Stomach (tissue), 9 donors: ENCODE data around the gene PDGFRB. TPM values are rescaled to one million over a fixed set of nuclear protein-coding genes. Genes with fewer than 3 reads are reported as not detected.

Experiments used
- DNase-seq, 2 donors: peaks; one replicate each; pipeline versions ENCODE4 v3.0.0 to v3.0.0-alpha.2; 2013 to 2019
- H3K27ac ChIP-seq, 5 donors: fragments of 200-600 bp in 4 of 5; sonication (generic) in 4 of 5; one replicate each; pipeline ENCODE4 v1.5.1; 2013 to 2019; ENCODE audit warnings: mild to moderate bottlenecking in 1 of 5, moderate library complexity in 1 of 5
- H3K27me3 ChIP-seq, 3 donors: fragments of 200-600 bp; sonication (generic); one replicate each; pipeline ENCODE4 v1.5.1; 2017 to 2019; ENCODE audit warnings: mixed run types in 1 of 3
- H3K36me3 ChIP-seq, 4 donors: fragments of 200-600 bp; sonication (generic); 1 replicate in 3 of 4; 2 replicates in 1 of 4; pipeline ENCODE4 v1.5.1; 2016 to 2019
- H3K4me1 ChIP-seq, 4 donors: fragments of 200-600 bp; sonication (generic); one replicate each; pipeline ENCODE4 v1.5.1; 2016 to 2019
- H3K4me3 ChIP-seq, 4 donors: fragments of 200-600 bp; sonication (generic) in 3 of 4; one replicate each; pipeline ENCODE4 v1.5.1; 2016 to 2019; ENCODE audit warnings: mild to moderate bottlenecking in 1 of 4
- H3K9me3 ChIP-seq, 4 donors: fragments of 200-600 bp; sonication (generic); one replicate each; pipeline ENCODE4 v1.5.1; 2016 to 2019
- CTCF ChIP-seq, 7 experiments: fragments of 450-650 bp in 4 of 7; fragments of 200-600 bp in 3 of 7; sonication (generic) in 3 of 7; IDR thresholded peaks; one replicate each; pipeline ENCODE4 v1.5.1; 2016 to 2019; ENCODE audit warnings: antibody characterized with exemption in 7 of 7, control low read depth in 2 of 7, mild to moderate bottlenecking in 1 of 7
- EP300 ChIP-seq: sonication (generic); formaldehyde crosslinking; IDR thresholded peaks from one replicate; pipeline ENCODE4 v1.6.1; 2017; ENCODE audit warnings: antibody characterized with exemption
- POLR2A ChIP-seq, 4 donors: fragments of 450-650 bp; IDR thresholded peaks; one replicate each; pipeline ENCODE4 v1.6.1; 2016; ENCODE audit warnings: antibody characterized with exemption in 4 of 4, control low read depth in 2 of 4, mild to moderate bottlenecking in 1 of 4, moderate library complexity in 1 of 4
- POLR2AphosphoS5 ChIP-seq, 3 donors: sonication (generic); formaldehyde crosslinking; IDR thresholded peaks; one replicate each; pipeline ENCODE4 v1.6.1; 2016; ENCODE audit warnings: antibody characterized with exemption in 3 of 3
- WGBS, 5 donors: extraction: QIAGEN DNeasy Blood & Tissue Kit in 3 of 5; methylation state at CpG; one replicate each; pipeline versions ENCODE4 v1.1.5 to v1.1.7; 2013 to 2018; 5-methylcytosine and 5-hydroxymethylcytosine counted together
- intact Hi-C: fragments of 100-400 bp; cut with DNase I; formaldehyde crosslinking; loops from one replicate; pipeline ENCODE4 v1.15.1; 2023; ENCODE audit warnings: low total_unique reads
- polyA plus RNA-seq, 3 donors: library from polyadenylated mRNA; stranded (reverse); fragments of 200-250 nt; gene quantifications; one replicate each; pipeline ENCODE4 v1.2.3, GENCODE V29; 2013
- total RNA-seq, 5 donors: library from RNA; depleted of rRNA; stranded (reverse); fragments of >200 nt; gene quantifications; one replicate each; pipeline versions ENCODE4 v1.1.0 to v1.2.3, GENCODE V29; 2014 to 2016
- donor health status: healthy with polysubstance abuse.
- donor health status: Bipolar disorder and iron deficiency.
- donor health status: healthy.

PDGFRB gene
- total and polyA plus RNA-seq, 8 donors: 4.7 to 71.2 (median 34.6) TPM

DNA sequence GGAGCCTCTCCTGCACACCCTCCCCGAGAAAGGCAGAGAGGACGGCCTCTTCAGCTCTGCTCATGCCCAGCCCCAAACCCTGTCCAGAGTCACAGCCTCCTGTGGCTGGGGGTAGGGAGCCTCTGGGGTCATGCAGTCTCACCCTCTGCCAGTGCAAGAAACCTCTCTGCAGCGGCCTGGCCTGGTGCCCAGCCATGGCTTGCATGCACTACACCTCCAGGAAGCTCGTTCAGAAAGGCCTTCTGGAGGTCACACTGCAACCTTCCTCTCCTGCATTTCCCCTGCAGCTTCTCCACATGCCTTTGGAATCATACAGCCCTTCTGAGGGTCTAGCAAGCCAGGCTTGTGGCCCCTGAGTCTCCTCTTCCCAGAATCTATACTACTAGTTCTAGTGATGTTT lies 87.2 kb downstream of the PDGFRB start:
- 27 to 51% (median 43%) methylated on average over 2 to 4 of the region's 4 CpGs for WGBS, 5 donors
- Histone ChIP-seq H3K4me1 (peaks cover 0 to 25% (median 0%) of the 10 kb centered on the region in 4 donors), H3K27me3 (no peaks in the 10 kb centered on the region), H3K36me3 (peaks cover 0 to 11% (median 2%) of the 10 kb centered on the region in 4 donors), H3K9me3 (no peaks in the 10 kb centered on the region), H3K4me3 (no peak overlapping the region), H3K27ac (no peak overlapping the region)
- TF ChIP-seq EP300: no peak
- TF ChIP-seq POLR2AphosphoS5 (IDR thresholded peaks at IDR 0.05): no peak
- DNase-seq: peak; percentile 43 to 49
- intact Hi-C loops: no loop called here

DNA sequence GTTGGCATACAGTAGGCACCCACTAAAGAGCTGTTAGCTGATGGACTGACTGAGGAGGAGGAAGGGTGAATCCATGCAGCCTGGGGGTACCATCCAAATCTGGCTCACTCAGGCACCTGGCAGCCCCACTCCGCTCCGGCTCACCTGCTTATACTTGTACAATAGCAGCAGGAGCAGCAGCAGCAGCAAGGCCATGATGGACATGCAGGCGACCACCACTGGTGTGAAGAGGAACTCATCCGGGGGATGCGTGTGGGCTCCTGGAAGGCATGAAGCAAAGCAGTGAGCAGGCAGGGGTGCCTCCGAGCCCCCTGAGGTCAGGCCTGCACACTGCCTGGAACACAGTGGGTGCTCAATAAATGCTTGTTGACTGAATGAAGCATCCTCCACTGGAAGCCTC lies 87.6 kb downstream of the PDGFRB start:
- no peaks in the 10 kb centered on the region for H3K27me3 ChIP-seq
- intact Hi-C loops: no loop called here
- no peaks in the 10 kb centered on the region for H3K9me3 ChIP-seq
- WGBS, 5 donors: 94 to 100% (median 98%) methylated on average over 4 to 6 of the region's 6 CpGs
- TF ChIP-seq POLR2A (IDR thresholded peaks at IDR 0.05): no peak
- TF ChIP-seq POLR2AphosphoS5 (IDR thresholded peaks at IDR 0.05): no peak
- TF ChIP-seq CTCF (IDR thresholded peaks at IDR 0.05): no peak
- TF ChIP-seq EP300: no peak
- no peak overlapping the region for H3K27ac ChIP-seq
- peaks cover 0 to 25% (median 0%) of the 10 kb centered on the region in 4 donors for H3K4me1 ChIP-seq
- no peak for DNase-seq
- H3K4me3 ChIP-seq: no peak overlapping the region
- peaks cover 0 to 11% (median 2%) of the 10 kb centered on the region in 4 donors for H3K36me3 ChIP-seq

GRCh38 chr5:150067405-150067960 lies 88.2 kb downstream of the PDGFRB start:
- DNase-seq: no peak
- WGBS, 5 donors: 81 to 91% (median 88%) methylated on average over 6 of the region's 6 CpGs
- Histone ChIP-seq H3K36me3 (peaks cover 0 to 11% (median 2%) of the 10 kb centered on the region in 4 donors), H3K4me3 (no peak overlapping the region), H3K27ac (no peak overlapping the region), H3K4me1 (peaks cover 0 to 25% (median 0%) of the 10 kb centered on the region in 4 donors), H3K9me3 (no peaks in the 10 kb centered on the region), H3K27me3 (no peaks in the 10 kb centered on the region)
- TF ChIP-seq EP300 (no peak), POLR2AphosphoS5 (IDR thresholded peaks at IDR 0.05) (no peak), CTCF (IDR thresholded peaks at IDR 0.05) (no peak), POLR2A (IDR thresholded peaks at IDR 0.05) (no peak)
- intact Hi-C loops: no loop called here

DNA sequence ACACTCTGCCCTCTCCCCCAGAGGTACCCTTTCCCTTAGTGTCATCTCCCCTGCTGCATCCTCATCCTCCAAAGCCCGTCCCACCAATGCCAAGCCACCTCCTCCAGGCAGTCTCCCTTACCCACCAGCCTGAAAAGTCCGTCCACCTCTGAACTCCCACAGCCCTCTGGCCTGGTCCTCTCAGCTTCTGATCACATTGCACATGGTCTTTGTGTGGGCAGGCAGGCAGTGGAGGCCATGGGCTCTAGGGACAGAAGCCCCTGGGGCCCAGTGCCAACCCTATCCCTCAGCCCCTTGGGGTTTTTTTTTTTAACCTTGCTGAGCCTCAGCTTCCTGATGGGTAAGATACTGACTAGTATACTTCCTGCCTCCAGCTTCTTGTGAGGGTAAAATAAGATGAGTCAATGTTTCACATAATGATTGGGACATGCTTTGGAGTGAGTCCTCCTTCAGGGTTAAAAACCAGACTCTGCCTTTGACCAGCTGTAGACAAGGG lies 88.7 kb downstream of the PDGFRB start:
- Histone ChIP-seq H3K27ac (peak overlapping the region in 1 of 5 donors; percentile 21), H3K36me3 (peaks cover 0 to 11% (median 2%) of the 10 kb centered on the region in 4 donors), H3K9me3 (no peaks in the 10 kb centered on the region), H3K4me3 (no peak overlapping the region), H3K4me1 (peaks cover 0 to 25% (median 0%) of the 10 kb centered on the region in 4 donors), H3K27me3 (no peaks in the 10 kb centered on the region)
- TF ChIP-seq POLR2A (IDR thresholded peaks at IDR 0.05) (no peak), CTCF (IDR thresholded peaks at IDR 0.05) (no peak), EP300 (no peak), POLR2AphosphoS5 (IDR thresholded peaks at IDR 0.05) (no peak)
- 90 to 93% (median 91%) methylated on average over 2 of the region's 2 CpGs for WGBS, 5 donors
- no peak for DNase-seq
- intact Hi-C loops: no loop called here

- H3K9me3 ChIP-seq: no peaks in the 10 kb centered on the region
- H3K27ac ChIP-seq: peak overlapping the region in 1 of 5 donors; percentile 21
- no peak overlapping the region for H3K4me3 ChIP-seq
- intact Hi-C loops: no loop called here
- DNase-seq: no peak
- no peaks in the 10 kb centered on the region for H3K27me3 ChIP-seq
- no peak for TF ChIP-seq POLR2A (IDR thresholded peaks at IDR 0.05)
- no peak for TF ChIP-seq POLR2AphosphoS5 (IDR thresholded peaks at IDR 0.05)
- no peak for TF ChIP-seq CTCF (IDR thresholded peaks at IDR 0.05)
- TF ChIP-seq EP300: no peak
- WGBS, 5 donors: 92 to 100% (median 94%) methylated on average over 2 to 5 of the region's 5 CpGs
- H3K4me1 ChIP-seq: peaks cover 0 to 25% (median 0%) of the 10 kb centered on the region in 4 donors
- H3K36me3 ChIP-seq: peaks cover 0 to 12% (median 3%) of the 10 kb centered on the region in 4 donors
Measured at GRCh38 chr5:150066436-150066835, 89.2 kb downstream of the PDGFRB start.
